ENCODE measurements around the gene OR10G3.

The OR10G3 gene

GRCh38 chr14:21535545-21536417 is 44.1 kb downstream of the OR10G3 start:
- no peak for DNase-seq

- no peak for DNase-seq
Observed at GRCh38 chr14:21534576-21534975, 45.3 kb downstream of the OR10G3 start.

- no peak for DNase-seq
Observed at GRCh38 chr14:21533294-21533693, 46.6 kb downstream of the OR10G3 start.

GRCh38 chr14:21529515-21529914 is 50.4 kb downstream of the OR10G3 start:
- no peak for DNase-seq

GRCh38 chr14:21528381-21529348 is 51.2 kb downstream of the OR10G3 start:
- DNase-seq = no peak

GRCh38 chr14:21527318-21527679 is 52.6 kb downstream of the OR10G3 start:
- DNase-seq = no peak

- DNase-seq = no peak
Observed at GRCh38 chr14:21526672-21527317, 53.1 kb downstream of the OR10G3 start.

- peak; percentile 33 for DNase-seq
Observed at GRCh38 chr14:21525962-21526671, 53.8 kb downstream of the OR10G3 start, which contains the start of gene SALL2. TSS of gene SALL2 (minus strand) at chr14:21526346. CDS start at chr14:21526127, 219 bp downstream.

- no peak for DNase-seq
Observed at GRCh38 chr14:21525571-21525961, 54.3 kb downstream of the OR10G3 start.

GRCh38 chr14:21524575-21525490 is 55.0 kb downstream of the OR10G3 start:
- DNase-seq = no peak

GRCh38 chr14:21523203-21523602 is 56.7 kb downstream of the OR10G3 start:
- no peak for DNase-seq

- no peak for DNase-seq
Observed at GRCh38 chr14:21521501-21521900, 58.4 kb downstream of the OR10G3 start.

- DNase-seq = no peak
Observed at GRCh38 chr14:21520767-21521166, 59.1 kb downstream of the OR10G3 start.

- DNase-seq = no peak
Observed at GRCh38 chr14:21518725-21519124, 61.2 kb downstream of the OR10G3 start.
